ENCODE measurements around the gene NCAN. TPM values are rescaled to one million over a fixed set of nuclear protein-coding genes. Genes with fewer than 3 reads are reported as not detected.
A peak's percentile ranks its signal among the peaks of the same experiment; 100 is the strongest.

NCAN gene
- polyA plus RNA-seq, 2 of the 4 experiments (the other 2 are of a cell fraction) = 0.03 to 0.05 TPM

DNA sequence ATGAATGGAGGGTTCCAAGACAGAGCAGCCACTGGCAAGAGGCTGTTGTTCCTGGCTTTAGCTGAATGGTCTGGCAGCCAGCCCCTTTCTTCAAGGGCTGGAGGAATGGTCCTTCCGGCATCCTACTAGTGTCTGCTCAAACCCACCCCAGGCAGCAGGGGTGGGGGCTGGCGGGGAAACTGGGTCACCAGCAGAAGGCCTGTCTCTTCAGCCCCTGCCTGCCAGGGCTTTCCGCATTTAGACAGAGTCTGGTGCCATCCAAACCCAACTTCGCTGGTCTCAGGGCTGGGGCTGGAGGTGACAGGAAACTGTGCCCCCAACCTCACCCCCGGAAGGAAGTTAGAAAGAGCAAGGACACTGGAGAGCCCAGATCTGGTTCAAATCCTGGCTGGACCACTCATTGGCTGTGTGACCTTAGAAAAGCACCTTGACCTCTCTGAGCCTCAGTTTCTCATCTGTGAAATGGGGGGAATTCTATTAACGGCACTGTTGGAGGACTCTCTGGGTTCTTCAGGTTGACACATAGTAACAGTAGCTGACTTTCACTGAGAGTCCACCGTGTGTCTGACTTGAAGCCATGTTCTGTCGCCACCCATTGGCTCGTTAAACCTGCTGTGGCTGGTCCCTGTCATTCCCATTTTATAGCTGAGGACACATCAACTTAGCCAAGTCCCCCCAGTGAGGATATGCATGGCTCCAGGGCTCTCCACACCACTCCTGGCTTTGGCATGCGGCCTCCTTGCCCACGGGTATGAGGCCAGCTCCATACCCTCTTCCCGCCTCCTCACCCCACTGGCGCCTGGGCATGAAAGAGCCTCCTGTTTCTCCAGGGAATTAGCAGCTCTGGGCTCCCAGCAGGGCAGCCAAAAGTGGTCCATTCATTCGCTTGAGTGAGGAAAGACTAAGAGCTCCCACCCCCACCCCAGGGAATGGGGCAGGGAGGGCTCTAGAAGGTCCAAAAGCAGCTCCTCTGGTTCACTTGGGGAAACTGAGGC, 6.0 kb upstream of the NCAN start:
- H3K4me1 ChIP-seq = 0 out of 3 replicates have a peak, but pooled peaks cover 7% of the 10 kb centered on the region
- DNase-seq (ENCODE audit: low read depth in 1 of 2, low spot score in 1 of 2) = no peak
- ChIA-PET POLR2A (no interaction called here), CTCF (interaction anchor here (1.0 kb wide), 1 partner anchor 25 kb away, joined by 3 read pairs; no protein-coding TSS in a partner anchor)
- FAIRE-seq = no peak
- H3K27ac ChIP-seq = no peak overlapping the region
- 55% methylated on average over 8 of the region's 14 CpGs for WGBS (ENCODE audit: missing lambda C conversion rate)
- H3K4me2 ChIP-seq = no peak overlapping the region
- H3K9me3 ChIP-seq = no peaks in the 10 kb centered on the region
- ATAC-seq = no peak
- TF ChIP-seq KDM5A (IDR thresholded peaks at IDR 0.05) (no peak), BHLHE40 (IDR thresholded peaks at IDR 0.05; ENCODE audit: low read depth, low read length) (no peak), MAZ (IDR thresholded peaks at IDR 0.05; ENCODE audit: borderline replicate concordance, low read depth, low read length) (no peak), MYC (IDR thresholded peaks at IDR 0.05; ENCODE audit: borderline replicate concordance, low read length) (no peak), KDM1A (IDR thresholded peaks at IDR 0.05; ENCODE audit: low read depth) (peak; percentile 22; the same call in 1 of the 2 replicates), ZFP36 (IDR thresholded peaks at IDR 0.05; ENCODE audit: borderline replicate concordance, partially characterized antibody) (peak; percentile 13)
- TF ChIP-seq, protein P1, sequence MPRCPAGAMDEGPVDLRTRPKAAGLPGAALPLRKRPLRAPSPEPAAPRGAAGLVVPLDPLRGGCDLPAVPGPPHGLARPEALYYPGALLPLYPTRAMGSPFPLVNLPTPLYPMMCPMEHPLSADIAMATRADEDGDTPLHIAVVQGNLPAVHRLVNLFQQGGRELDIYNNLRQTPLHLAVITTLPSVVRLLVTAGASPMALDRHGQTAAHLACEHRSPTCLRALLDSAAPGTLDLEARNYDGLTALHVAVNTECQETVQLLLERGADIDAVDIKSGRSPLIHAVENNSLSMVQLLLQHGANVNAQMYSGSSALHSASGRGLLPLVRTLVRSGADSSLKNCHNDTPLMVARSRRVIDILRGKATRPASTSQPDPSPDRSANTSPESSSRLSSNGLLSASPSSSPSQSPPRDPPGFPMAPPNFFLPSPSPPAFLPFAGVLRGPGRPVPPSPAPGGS (IDR thresholded peaks at IDR 0.05) = no peak
- H3K4me3 ChIP-seq = no peak overlapping the region

DNA sequence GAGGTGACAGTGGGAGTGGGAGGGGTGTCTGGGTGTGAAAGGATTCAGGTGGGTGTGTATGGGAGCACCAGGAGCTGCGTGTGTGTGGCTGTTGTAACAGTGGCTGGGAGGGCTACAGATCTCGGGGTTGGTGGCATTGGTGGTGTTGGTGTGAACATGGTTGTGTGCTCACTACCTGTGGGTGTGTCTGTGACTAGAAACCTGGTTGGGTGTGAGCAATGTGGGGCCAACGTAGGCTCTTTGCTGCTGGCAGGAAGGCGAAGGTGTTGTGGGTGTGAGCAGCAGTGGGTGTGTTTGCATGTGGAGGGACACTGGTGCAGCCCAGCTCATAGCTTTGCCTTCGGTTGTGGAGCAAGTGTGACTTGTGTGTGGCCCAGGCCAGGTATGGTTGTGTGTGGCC, 4.8 kb upstream of the NCAN start:
- Histone ChIP-seq H3K4me2 (no peak overlapping the region), H3K4me1 (0 out of 3 replicates have a peak, but pooled peaks cover 5% of the 10 kb centered on the region), H3K4me3 (no peak overlapping the region), H3K9me3 (no peaks in the 10 kb centered on the region), H3K27ac (no peak overlapping the region)
- ChIA-PET CTCF (no interaction called here), POLR2A (no interaction called here)
- TF ChIP-seq PHF8 (IDR thresholded peaks at IDR 0.05; ENCODE audit: borderline replicate concordance, low read depth) = no peak
- TF ChIP-seq KDM5A (IDR thresholded peaks at IDR 0.05) = no peak
- no peak for TF ChIP-seq KDM1A (IDR thresholded peaks at IDR 0.05; ENCODE audit: low read depth)
- TF ChIP-seq, protein P2, sequence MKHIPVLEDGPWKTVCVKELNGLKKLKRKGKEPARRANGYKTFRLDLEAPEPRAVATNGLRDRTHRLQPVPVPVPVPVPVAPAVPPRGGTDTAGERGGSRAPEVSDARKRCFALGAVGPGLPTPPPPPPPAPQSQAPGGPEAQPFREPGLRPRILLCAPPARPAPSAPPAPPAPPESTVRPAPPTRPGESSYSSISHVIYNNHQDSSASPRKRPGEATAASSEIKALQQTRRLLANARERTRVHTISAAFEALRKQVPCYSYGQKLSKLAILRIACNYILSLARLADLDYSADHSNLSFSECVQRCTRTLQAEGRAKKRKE (CRISPR knock-in tag; IDR thresholded peaks at IDR 0.05; ENCODE audit: low read depth) = no peak
- no peak for TF ChIP-seq GATA3 (IDR thresholded peaks at IDR 0.05; ENCODE audit: borderline replicate concordance)
- TF ChIP-seq HEYL (CRISPR knock-in tag; IDR thresholded peaks at IDR 0.05) = no peak
- no peak for TF ChIP-seq ZSCAN20 (CRISPR knock-in tag; IDR thresholded peaks at IDR 0.05)
- TF ChIP-seq MYC (IDR thresholded peaks at IDR 0.05; ENCODE audit: borderline replicate concordance, low read length) = no peak
- TF ChIP-seq, protein P3, sequence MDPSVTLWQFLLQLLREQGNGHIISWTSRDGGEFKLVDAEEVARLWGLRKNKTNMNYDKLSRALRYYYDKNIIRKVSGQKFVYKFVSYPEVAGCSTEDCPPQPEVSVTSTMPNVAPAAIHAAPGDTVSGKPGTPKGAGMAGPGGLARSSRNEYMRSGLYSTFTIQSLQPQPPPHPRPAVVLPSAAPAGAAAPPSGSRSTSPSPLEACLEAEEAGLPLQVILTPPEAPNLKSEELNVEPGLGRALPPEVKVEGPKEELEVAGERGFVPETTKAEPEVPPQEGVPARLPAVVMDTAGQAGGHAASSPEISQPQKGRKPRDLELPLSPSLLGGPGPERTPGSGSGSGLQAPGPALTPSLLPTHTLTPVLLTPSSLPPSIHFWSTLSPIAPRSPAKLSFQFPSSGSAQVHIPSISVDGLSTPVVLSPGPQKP (IDR thresholded peaks at IDR 0.05; ENCODE audit: low read depth, low read length) = no peak
- TF ChIP-seq ZFP36 (IDR thresholded peaks at IDR 0.05; ENCODE audit: borderline replicate concordance, partially characterized antibody) = no peak
- no peak for TF ChIP-seq POLR2A (IDR thresholded peaks at IDR 0.05; ENCODE audit: low read length)
- TF ChIP-seq CEBPB (IDR thresholded peaks at IDR 0.05) = no peak
- TF ChIP-seq EP300 (IDR thresholded peaks at IDR 0.05) = no peak
- TF ChIP-seq CTCF (IDR thresholded peaks at IDR 0.05) = no peak
- no peak for DNase-seq (ENCODE audit: low read depth in 1 of 2, low spot score in 1 of 2)
- ATAC-seq = no peak
- WGBS (ENCODE audit: missing lambda C conversion rate) = 9% methylated on average over 3 of the region's 5 CpGs
- FAIRE-seq = no peak
